B cell (primary cell): Measurements from ENCODE around the gene HHATL. TPM values are rescaled to one million over a fixed set of nuclear protein-coding genes. Genes with fewer than 3 reads are reported as not detected.

ENCODE experiments used
- ATAC-seq: fragments of 200-7000 bp; cut with Tn5 transposase; one replicate; pipeline ENCODE4 v1.10.0; 2021; ENCODE audit warnings: low read depth, mild to moderate bottlenecking, moderate number of reproducible peaks, moderate library complexity
- CTCF ChIA-PET: fragments of 350-600 bp; sonication (Branson Sonifier 250); formaldehyde crosslinking; loops from one replicate; lab custom pipeline; 2021; ENCODE audit warnings: antibody characterized with exemption, inconsistent platforms; lab: Charles Lee
- POLR2A ChIA-PET: fragments of 350-600 bp; sonication (Branson Sonifier 250); formaldehyde crosslinking; loops from one replicate; lab custom pipeline; 2021; ENCODE audit warnings: antibody characterized with exemption; lab: Charles Lee
- DNase-seq: peaks from one replicate; pipeline ENCODE4 v3.0.0; 2013
- H2AFZ ChIP-seq: 2 replicates; pipeline ENCODE4 v1.6.1; 2012; ENCODE audit warnings: mild to moderate bottlenecking, low read depth, low read length; ENCODE audit not compliant: insufficient read depth, poor library complexity, severe bottlenecking
- H3K27ac ChIP-seq, 2 donors: 1 replicate in 1 of 2; 2 replicates in 1 of 2; pipeline ENCODE4 v1.5.1; 2012 to 2013; ENCODE audit warnings: low read length in 2 of 2, mild to moderate bottlenecking in 2 of 2, moderate library complexity in 1 of 2
- H3K27me3 ChIP-seq, 4 experiments: fragments of 200-600 bp in 1 of 4; sonication (generic) in 1 of 4; replicated peaks in 1 of 4; 1 replicate in 2 of 4; 2 replicates in 2 of 4; pipeline versions ENCODE4 v1.6.1 to v1.7.0; 2013 to 2016; ENCODE audit warnings: low read length in 3 of 4, mild to moderate bottlenecking in 2 of 4, mixed read lengths in 1 of 4, moderate library complexity in 1 of 4; ENCODE audit not compliant: insufficient read depth in 4 of 4, control insufficient read depth in 3 of 4; ENCODE audit errors: control extremely low read depth in 1 of 4
- H3K36me3 ChIP-seq, 2 experiments: replicated peaks in 1 of 2; 1 replicate in 1 of 2; 2 replicates in 1 of 2; pipeline versions ENCODE4 v1.6.1 to v1.7.1; 2013; ENCODE audit warnings: low read length in 1 of 2; ENCODE audit not compliant: insufficient read depth in 2 of 2, control insufficient read depth in 1 of 2; ENCODE audit errors: control extremely low read depth in 1 of 2, extremely low read depth in 1 of 2
- H3K4me1 ChIP-seq, 2 donors: fragments of 200-600 bp in 1 of 2; sonication (generic) in 1 of 2; 1 replicate in 1 of 2; 2 replicates in 1 of 2; pipeline versions ENCODE4 v1.5.1 to v1.6.1; 2013 to 2017; ENCODE audit warnings: low read length in 2 of 2; ENCODE audit not compliant: control insufficient read depth in 2 of 2, insufficient read depth in 2 of 2
- H3K4me2 ChIP-seq: replicated peaks from 2 replicates; pipeline ENCODE3; 2012; ENCODE audit warnings: mild to moderate bottlenecking, low read depth, low read length; ENCODE audit not compliant: poor library complexity, severe bottlenecking
- H3K4me3 ChIP-seq, 5 experiments: fragments of 200-600 bp in 1 of 5; sonication (generic) in 1 of 5; 1 replicate in 3 of 5; 2 replicates in 2 of 5; pipeline versions ENCODE4 v1.5.1 to v1.7.0; 2011 to 2016; ENCODE audit warnings: low read length in 4 of 5, mild to moderate bottlenecking in 4 of 5, low read depth in 2 of 5, control low read depth in 1 of 5, moderate library complexity in 1 of 5; ENCODE audit not compliant: insufficient read depth in 1 of 5; ENCODE audit errors: control extremely low read depth in 1 of 5, extremely low read depth in 1 of 5
- H3K79me2 ChIP-seq: fragments of 200-600 bp; sonication (generic); one replicate; pipeline ENCODE4 v1.6.0; 2016; ENCODE audit warnings: low read length; ENCODE audit not compliant: control insufficient read depth, insufficient read depth
- H3K9ac ChIP-seq: fragments of 200-600 bp; sonication (generic); 2 replicates; pipeline ENCODE4 v1.6.1; 2017; ENCODE audit warnings: mild to moderate bottlenecking, low read length, moderate library complexity
- H3K9me3 ChIP-seq, 3 donors: one replicate each; pipeline versions ENCODE4 v1.6.1 to v1.7.1; 2013; ENCODE audit warnings: low read length in 2 of 3; ENCODE audit not compliant: control insufficient read depth in 2 of 3, insufficient read depth in 1 of 3; ENCODE audit errors: control extremely low read depth in 1 of 3
- H4K20me1 ChIP-seq: 2 replicates; pipeline ENCODE4 v1.6.0; 2012; ENCODE audit warnings: mild to moderate bottlenecking, low read length; ENCODE audit not compliant: insufficient read depth, control insufficient read depth, poor library complexity, severe bottlenecking
- H3K27ac Mint-ChIP-seq: one replicate; pipeline ENCODE4 v1.8.0; 2021; ENCODE audit warnings: mixed read lengths
- H3K27me3 Mint-ChIP-seq: one replicate; pipeline ENCODE4 v1.8.0; 2021; ENCODE audit warnings: mixed read lengths
- H3K4me1 Mint-ChIP-seq: one replicate; pipeline ENCODE4 v1.8.0; 2021; ENCODE audit warnings: mixed read lengths
- H3K4me3 Mint-ChIP-seq: one replicate; pipeline ENCODE4 v1.8.0; 2021; ENCODE audit warnings: mixed read lengths
- H3K9me3 Mint-ChIP-seq: one replicate; pipeline ENCODE4 v1.8.0; 2022; ENCODE audit warnings: mixed read lengths; ENCODE audit not compliant: insufficient read depth
- EZH2 ChIP-seq: IDR thresholded peaks from 2 replicates; pipeline ENCODE4 v1.6.1; 2012; ENCODE audit warnings: borderline replicate concordance, low read depth, mild to moderate bottlenecking, moderate library complexity, low read length; ENCODE audit not compliant: insufficient read depth, poor library complexity, severe bottlenecking
- WGBS: methylation state at CpG from one replicate; pipeline ENCODE4 v1.1.5; 2013; ENCODE audit warnings: missing lambda C conversion rate; ENCODE audit not compliant: insufficient coverage; 5-methylcytosine and 5-hydroxymethylcytosine counted together
- intact Hi-C: fragments of 100-400 bp; cut with micrococcal nuclease; formaldehyde crosslinking; loops from one replicate; pipeline ENCODE4 v1.10.0; 2022
- polyA plus RNA-seq: library from polyadenylated mRNA; depleted of rRNA; stranded (reverse); fragments of >200 nt; gene quantifications from 2 replicates; pipeline ENCODE4 v1.2.3, GENCODE V29; 2012
- total RNA-seq, 2 donors: library from RNA; stranded (reverse); fragments of 120-200 nt in 1 of 2; gene quantifications; 1 replicate in 1 of 2; 2 replicates in 1 of 2; pipeline versions ENCODE4 v1.2.3 to v1.2.4, GENCODE V29; 2013 to 2022
- TF ChIP-seq, protein P1 (sequence below): fragments of 200-600 bp; IDR thresholded peaks from one replicate; pipeline ENCODE4 v1.8.0; 2022; ENCODE audit warnings: antibody characterized with exemption, mild to moderate bottlenecking

Gene HHATL
- total and polyA plus RNA-seq, 2 donors (not counting 1 experiment from before 2014, with no cell fraction given), result not detected

GRCh38 chr3:42730294-42730693 lies 27.7 kb upstream of the HHATL start:
- ATAC-seq (no peak), DNase-seq (no peak)
- Histone ChIP-seq H3K27me3 (no peaks in the 10 kb centered on the region), H3K36me3 (no peaks in the 10 kb centered on the region), H2AFZ (no peak overlapping the region), H3K4me1 (no peaks in the 10 kb centered on the region), H4K20me1 (no peaks in the 10 kb centered on the region), H3K4me3 (no peak overlapping the region), H3K79me2 (no peaks in the 10 kb centered on the region), H3K9me3 (no peaks in the 10 kb centered on the region), H3K9ac (no peak overlapping the region), H3K27ac (no peak overlapping the region), H3K4me2 (no peak overlapping the region)
- TF ChIP-seq EZH2, result no peak
- TF ChIP-seq, protein P1, sequence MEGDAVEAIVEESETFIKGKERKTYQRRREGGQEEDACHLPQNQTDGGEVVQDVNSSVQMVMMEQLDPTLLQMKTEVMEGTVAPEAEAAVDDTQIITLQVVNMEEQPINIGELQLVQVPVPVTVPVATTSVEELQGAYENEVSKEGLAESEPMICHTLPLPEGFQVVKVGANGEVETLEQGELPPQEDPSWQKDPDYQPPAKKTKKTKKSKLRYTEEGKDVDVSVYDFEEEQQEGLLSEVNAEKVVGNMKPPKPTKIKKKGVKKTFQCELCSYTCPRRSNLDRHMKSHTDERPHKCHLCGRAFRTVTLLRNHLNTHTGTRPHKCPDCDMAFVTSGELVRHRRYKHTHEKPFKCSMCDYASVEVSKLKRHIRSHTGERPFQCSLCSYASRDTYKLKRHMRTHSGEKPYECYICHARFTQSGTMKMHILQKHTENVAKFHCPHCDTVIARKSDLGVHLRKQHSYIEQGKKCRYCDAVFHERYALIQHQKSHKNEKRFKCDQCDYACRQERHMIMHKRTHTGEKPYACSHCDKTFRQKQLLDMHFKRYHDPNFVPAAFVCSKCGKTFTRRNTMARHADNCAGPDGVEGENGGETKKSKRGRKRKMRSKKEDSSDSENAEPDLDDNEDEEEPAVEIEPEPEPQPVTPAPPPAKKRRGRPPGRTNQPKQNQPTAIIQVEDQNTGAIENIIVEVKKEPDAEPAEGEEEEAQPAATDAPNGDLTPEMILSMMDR, result no peak
- Mint-ChIP-seq H3K9me3 (no peaks in the 10 kb centered on the region), H3K27me3 (no peaks in the 10 kb centered on the region), H3K4me3 (no peak overlapping the region), H3K27ac (no peak overlapping the region), H3K4me1 (no peaks in the 10 kb centered on the region)
- 90% methylated on average over 9 of the region's 11 CpGs for WGBS
- ChIA-PET POLR2A (no interaction called here), CTCF (no interaction called here)
- intact Hi-C loops, result no loop called here

GRCh38 chr3:42729404-42730145 lies 27.0 kb upstream of the HHATL start:
- no peaks in the 10 kb centered on the region for H4K20me1 ChIP-seq
- no peak overlapping the region for H3K4me3 ChIP-seq
- H3K4me1 ChIP-seq, result no peaks in the 10 kb centered on the region
- 94% methylated on average over 6 of the region's 6 CpGs for WGBS
- no peak overlapping the region for H3K9ac ChIP-seq
- ChIA-PET CTCF (no interaction called here), POLR2A (no interaction called here)
- H3K4me3 Mint-ChIP-seq, result no peak overlapping the region
- no peaks in the 10 kb centered on the region for H3K4me1 Mint-ChIP-seq
- intact Hi-C loops, result no loop called here
- H3K4me2 ChIP-seq, result no peak overlapping the region
- peak overlapping the region; percentile 53 for H3K27ac Mint-ChIP-seq
- H3K79me2 ChIP-seq, result no peaks in the 10 kb centered on the region
- H3K9me3 Mint-ChIP-seq, result no peaks in the 10 kb centered on the region
- TF ChIP-seq, protein P1, result no peak
- no peak for TF ChIP-seq EZH2
- no peaks in the 10 kb centered on the region for H3K27me3 ChIP-seq
- H3K36me3 ChIP-seq, result no peaks in the 10 kb centered on the region
- ATAC-seq, result no peak
- H3K9me3 ChIP-seq, result no peaks in the 10 kb centered on the region
- H2AFZ ChIP-seq, result no peak overlapping the region
- no peak overlapping the region for H3K27ac ChIP-seq
- DNase-seq, result no peak
- H3K27me3 Mint-ChIP-seq, result no peaks in the 10 kb centered on the region
